GM21786 (cell line): ENCODE measurements around the gene INO80C.

ENCODE experiments used
- ATAC-seq: cut with Tn5 transposase; IDR thresholded peaks from one replicate; pipeline ENCODE4 v1.9.1; 2021; ENCODE audit not compliant: unreplicated experiment

Gene INO80C, protein sequence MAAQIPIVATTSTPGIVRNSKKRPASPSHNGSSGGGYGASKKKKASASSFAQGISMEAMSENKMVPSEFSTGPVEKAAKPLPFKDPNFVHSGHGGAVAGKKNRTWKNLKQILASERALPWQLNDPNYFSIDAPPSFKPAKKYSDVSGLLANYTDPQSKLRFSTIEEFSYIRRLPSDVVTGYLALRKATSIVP

GRCh38 chr18:35497370-35498197 lies at the start of gene INO80C:
Gene INO80C, minus strand, starts transcription at chr18:35497960. Its CDS starts 86 bp downstream, at chr18:35497874.
- ATAC-seq = peak; percentile 96

- ATAC-seq = no peak
These were observed 49.3 kb upstream of the INO80C start for GRCh38 chr18:35547008-35547605.

DNA sequence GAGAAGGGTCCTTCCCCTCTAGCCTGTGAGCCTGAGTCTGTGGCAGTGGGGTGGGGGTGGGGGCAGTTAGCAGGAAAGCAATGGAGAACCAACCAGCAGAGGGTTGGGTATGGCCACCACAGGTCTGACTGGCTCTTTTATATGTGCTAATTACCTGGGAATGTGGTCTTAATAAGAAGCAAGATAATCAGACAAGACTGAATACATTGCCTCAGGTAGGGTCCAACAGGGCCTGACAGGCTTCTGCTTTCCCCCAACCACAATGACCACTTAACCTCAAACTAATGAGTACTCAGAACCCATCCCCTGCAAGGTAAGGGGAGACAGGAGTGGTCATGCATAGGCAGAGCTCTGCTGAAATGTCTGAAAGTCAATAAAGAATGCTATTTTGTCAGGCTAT lies 44.6 kb upstream of the INO80C start:
- no peak for ATAC-seq

- ATAC-seq = no peak
These were observed 37.5 kb upstream of the INO80C start for GRCh38 chr18:35535297-35535696.

GRCh38 chr18:35533916-35534405 lies 36.2 kb upstream of the INO80C start:
- no peak for ATAC-seq

DNA sequence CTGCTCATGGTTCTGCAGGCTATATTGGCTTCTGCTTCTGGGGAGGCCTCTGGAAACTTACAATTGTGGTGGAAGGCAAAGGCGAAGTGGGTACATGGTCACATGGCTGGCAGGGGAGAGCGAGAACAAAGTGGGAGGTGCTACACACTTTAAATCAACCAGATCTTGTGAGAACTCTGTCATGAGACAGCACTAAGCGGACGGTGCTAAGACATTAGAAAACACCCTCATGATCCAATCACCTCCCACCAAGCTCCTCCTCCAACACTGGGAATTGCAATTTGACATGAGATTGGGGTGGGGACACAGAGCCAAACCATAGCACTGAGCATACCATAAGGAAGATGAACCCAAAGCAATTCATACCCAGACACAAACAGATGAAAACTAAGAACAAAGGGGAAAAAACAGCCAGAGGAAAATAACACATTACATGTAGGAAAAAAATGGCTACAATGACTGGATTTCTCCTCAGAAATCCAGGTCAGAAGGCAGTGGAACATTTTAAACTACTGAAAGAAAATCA lies 31.1 kb upstream of the INO80C start:
- ATAC-seq = no peak

- ATAC-seq = no peak
These were observed 28.8 kb upstream of the INO80C start for GRCh38 chr18:35526495-35527059.

DNA sequence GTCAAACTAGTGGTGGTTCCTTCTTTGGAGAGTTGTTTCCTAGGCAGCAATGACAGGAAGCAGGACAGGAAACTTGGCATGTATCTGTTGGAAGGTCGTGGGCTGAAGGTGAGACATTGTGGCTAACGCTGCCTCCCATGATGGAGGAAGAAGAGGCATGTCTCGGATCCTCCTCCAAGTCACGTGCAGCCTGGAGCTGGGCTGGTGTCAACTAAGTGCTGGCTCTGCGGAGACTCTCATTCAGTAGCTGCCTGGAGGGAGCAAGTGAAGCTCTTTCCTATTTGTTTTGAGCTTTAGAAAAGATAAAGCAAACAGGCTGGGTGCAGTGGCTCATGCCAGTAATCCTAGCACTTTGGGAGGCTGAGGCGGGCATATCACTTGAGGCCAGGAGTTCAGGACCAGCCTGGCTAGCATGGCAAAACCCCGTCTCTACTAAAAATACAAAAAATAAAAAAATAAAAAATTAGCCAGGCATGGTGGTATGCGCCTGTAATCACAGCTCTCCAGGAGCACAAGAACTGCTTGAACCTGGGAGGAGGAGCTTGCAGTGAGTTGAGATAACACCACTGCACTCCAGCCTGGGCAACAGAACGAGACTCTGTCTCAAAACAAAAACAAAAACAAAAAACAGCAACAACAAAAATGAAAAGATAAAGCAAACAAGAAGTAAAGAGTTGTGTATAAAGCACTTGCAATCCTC lies 28.2 kb upstream of the INO80C start:
- no peak for ATAC-seq

DNA sequence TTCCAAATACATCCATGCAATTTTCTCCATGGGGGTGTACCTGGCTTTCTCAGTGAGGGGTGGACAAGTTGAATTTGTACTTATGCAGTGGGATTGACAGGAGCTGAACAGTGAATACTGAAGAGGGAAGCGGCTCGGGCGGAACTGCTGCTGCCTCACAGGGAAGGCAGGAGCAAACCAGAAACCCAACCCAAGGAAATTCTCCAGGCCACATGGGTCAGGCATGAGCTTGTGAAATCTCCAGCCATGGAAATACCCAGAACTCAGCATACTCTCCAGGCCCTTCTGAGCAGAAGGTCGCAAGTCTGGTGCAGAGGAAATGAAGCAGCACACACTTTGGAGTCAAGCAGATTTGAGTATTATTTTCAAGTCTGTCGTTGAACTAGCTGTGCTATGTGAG lies 26.5 kb upstream of the INO80C start:
- no peak for ATAC-seq

GRCh38 chr18:35522130-35522959 lies 24.6 kb upstream of the INO80C start:
- ATAC-seq = no peak

DNA sequence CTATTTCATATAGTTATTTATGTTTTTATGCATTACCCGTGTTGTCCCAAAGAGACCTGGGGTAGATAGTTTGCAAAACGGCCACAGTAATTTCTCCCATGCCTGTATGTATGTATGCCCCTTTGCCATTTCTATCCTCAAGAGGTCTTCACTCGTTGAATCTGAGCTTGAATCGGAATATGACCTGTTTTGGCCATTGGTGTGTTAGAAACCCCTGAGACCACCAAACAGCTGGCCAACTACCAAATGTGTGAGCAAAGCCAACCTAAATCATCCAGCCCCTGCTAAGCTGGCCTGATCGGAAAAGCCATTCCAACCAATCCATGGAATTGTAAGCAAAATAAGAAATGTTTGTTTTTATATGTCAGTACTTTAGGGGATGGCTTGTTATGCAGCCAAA lies 23.4 kb upstream of the INO80C start:
- ATAC-seq = no peak

DNA sequence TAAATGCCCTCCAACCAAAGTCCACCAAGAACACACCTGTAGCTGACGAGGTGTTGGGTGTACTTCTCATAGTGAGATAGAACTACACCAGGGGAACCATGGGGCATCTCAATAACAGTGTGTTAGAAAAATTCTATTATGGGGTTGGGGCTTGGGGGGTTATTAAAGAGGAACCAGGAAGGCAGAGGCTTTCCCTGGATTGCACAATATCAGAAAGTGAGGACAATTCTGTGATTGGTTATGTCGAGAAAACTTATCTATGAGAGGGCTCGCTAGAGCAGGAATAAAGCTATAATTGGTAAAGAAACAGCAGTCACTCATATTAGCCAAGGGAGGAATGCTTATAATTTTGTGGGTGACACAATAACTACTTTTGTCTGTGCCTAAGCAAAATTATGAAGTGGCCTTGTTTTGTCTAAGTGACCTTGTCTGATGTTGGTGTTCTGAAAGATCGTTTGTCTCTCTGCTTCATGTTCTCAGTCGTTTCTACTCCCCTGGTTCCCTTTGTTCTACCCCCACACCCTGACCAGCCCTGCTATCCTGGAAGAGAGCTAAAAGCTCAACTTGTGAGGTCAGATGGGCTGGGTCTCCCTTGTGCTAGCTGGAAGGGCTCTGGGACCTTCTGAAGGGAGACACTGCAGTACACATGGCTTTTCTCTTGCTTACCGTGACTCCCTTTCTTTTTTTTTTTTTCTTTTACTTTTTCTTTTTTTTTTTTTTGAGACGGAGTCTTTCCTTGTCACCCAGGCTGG lies 21.6 kb upstream of the INO80C start:
- ATAC-seq = no peak

GRCh38 chr18:35517715-35518114 lies 20.0 kb upstream of the INO80C start:
- no peak for ATAC-seq

DNA sequence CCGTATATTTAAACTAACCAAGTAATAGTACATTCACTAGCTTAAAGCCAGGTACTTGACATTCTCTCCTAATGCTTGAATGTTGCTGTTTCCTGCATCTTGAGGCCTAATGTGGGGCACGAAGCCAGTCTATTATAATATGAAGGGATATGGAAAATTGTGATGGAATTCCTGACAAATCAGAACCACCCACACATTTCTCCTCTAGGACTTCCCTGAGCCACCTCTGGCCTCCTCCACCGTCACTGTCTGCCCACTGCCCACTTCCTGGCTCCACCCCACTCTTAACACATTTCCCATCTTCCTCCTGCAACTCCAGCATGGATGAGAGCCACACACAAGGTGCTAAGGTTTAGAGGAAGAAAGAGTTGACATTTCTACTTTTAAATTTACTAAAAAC lies 19.0 kb upstream of the INO80C start:
- no peak for ATAC-seq

GRCh38 chr18:35516351-35516750 lies 18.6 kb upstream of the INO80C start:
- no peak for ATAC-seq

DNA sequence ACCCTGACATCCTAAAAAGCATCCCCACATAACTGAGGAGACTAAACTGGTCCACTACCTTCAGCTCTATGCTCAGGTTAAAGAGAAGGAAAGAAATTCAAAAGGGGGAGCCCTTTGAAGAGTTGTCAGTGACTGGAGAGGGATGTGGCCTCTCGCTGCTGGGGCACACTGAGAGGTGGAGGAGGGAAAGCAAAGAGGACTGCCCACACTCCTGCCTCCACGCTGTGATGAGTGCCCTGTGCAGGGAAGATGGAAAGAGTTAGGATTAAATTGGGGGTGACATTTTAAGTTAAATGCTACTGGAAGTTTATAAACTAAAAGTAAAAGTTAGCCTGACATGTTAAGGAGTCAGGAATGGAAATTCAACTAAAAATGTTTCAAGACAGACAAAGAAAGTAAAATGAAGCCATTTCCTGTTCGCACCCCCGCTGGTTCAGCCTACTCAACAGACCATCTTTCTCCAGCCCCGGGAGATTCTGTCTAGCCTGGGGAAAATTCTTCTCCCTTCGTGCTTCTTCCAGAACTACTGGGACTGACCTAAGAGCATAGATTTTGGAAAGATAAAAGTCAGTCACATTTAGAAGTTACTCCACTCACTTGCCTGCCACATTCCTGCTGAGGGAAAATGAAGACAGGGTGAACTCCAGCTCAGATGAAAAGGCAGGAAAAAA lies 17.8 kb upstream of the INO80C start:
- ATAC-seq = no peak

- ATAC-seq = no peak
These were observed 17.1 kb upstream of the INO80C start for GRCh38 chr18:35514752-35515459.

- ATAC-seq = no peak
These were observed 16.5 kb upstream of the INO80C start for GRCh38 chr18:35514283-35514682.
